Esophagus squamous epithelium (tissue), 5 donors: ENCODE data around the gene PPARG. TPM values are rescaled to one million over a fixed set of nuclear protein-coding genes. Genes with fewer than 3 reads are reported as not detected.

Experiments
- DNase-seq: peaks from one replicate; lab custom pipeline; 2025; lab: John Stamatoyannopoulos, UW
- H3K27ac ChIP-seq, 4 donors: fragments of 200-600 bp; sonication (generic); one replicate each; pipeline ENCODE4 v1.5.1; 2016 to 2019; ENCODE audit warnings: mild to moderate bottlenecking in 1 of 4
- H3K27me3 ChIP-seq, 4 donors: fragments of 200-600 bp; sonication (generic); 1 replicate in 3 of 4; 2 replicates in 1 of 4; pipeline versions ENCODE4 v1.5.1 to v1.6.0; 2017 to 2021; ENCODE audit warnings: antibody characterized with exemption in 1 of 4
- H3K36me3 ChIP-seq, 3 donors: fragments of 200-600 bp; sonication (generic); one replicate each; pipeline ENCODE4 v1.5.1; 2016 to 2019
- H3K4me1 ChIP-seq, 3 donors: fragments of 200-600 bp; sonication (generic); one replicate each; pipeline ENCODE4 v1.5.1; 2017 to 2019
- H3K4me3 ChIP-seq, 4 donors: fragments of 200-600 bp; sonication (generic); 1 replicate in 3 of 4; 2 replicates in 1 of 4; pipeline ENCODE4 v1.5.1; 2016 to 2019; ENCODE audit warnings: mild to moderate bottlenecking in 2 of 4, moderate library complexity in 1 of 4
- H3K9me3 ChIP-seq, 3 donors: fragments of 200-600 bp; sonication (generic); one replicate each; pipeline ENCODE4 v1.5.1; 2016 to 2019
- CTCF ChIP-seq, 6 experiments: fragments of 450-650 bp in 4 of 6; fragments of 200-600 bp in 2 of 6; sonication (generic) in 2 of 6; IDR thresholded peaks; one replicate each; pipeline ENCODE4 v1.5.1; 2016 to 2019; ENCODE audit warnings: antibody characterized with exemption in 6 of 6, mild to moderate bottlenecking in 4 of 6, moderate library complexity in 4 of 6
- POLR2A ChIP-seq, 4 donors: fragments of 450-650 bp; IDR thresholded peaks; one replicate each; pipeline ENCODE4 v1.6.1; 2017; ENCODE audit warnings: antibody characterized with exemption in 4 of 4, mild to moderate bottlenecking in 4 of 4, moderate library complexity in 3 of 4
- WGBS, 2 donors: methylation state at CpG; one replicate each; pipeline ENCODE4 v1.1.5; 2018; 5-methylcytosine and 5-hydroxymethylcytosine counted together
- intact Hi-C: fragments of 100-400 bp; cut with DNase I; formaldehyde crosslinking; loops from one replicate; pipeline ENCODE4 v1.15.0; 2022
- small RNA-seq, 4 donors: library from RNA; depleted of rRNA; stranded (forward); fragments of <200 nt; gene quantifications; one replicate each; pipeline ENCODE3, GENCODE V24; 2016
- total RNA-seq, 4 donors: library from RNA; depleted of rRNA; stranded (reverse); fragments of >200 nt; gene quantifications; one replicate each; pipeline ENCODE4 v1.1.0, GENCODE V29; 2016
- donor health status: DM: yes; HTN: yes; CAD: no.

Gene PPARG
- total RNA-seq, 4 donors from 2014 or later = 6.3 to 13.8 (median 11.4) TPM

- DNase-seq = no peak
- Histone ChIP-seq H3K4me3 (no peak overlapping the region), H3K36me3 (no peaks in the 10 kb centered on the region), H3K27me3 (no peaks in the 10 kb centered on the region), H3K27ac (no peak overlapping the region), H3K4me1 (peaks cover 5 to 35% (median 12%) of the 10 kb centered on the region in 3 donors), H3K9me3 (no peaks in the 10 kb centered on the region)
- intact Hi-C loops = loop anchor here (5.0 to 10.0 kb wide), 2 partner anchors 195 to 343 kb away; partner anchors contain the start of gene PPARG
- 20 to 35% methylated on average over 7 to 9 of the region's 9 CpGs for WGBS, 2 donors
- TF ChIP-seq POLR2A (IDR thresholded peaks at IDR 0.05) (no peak), CTCF (IDR thresholded peaks at IDR 0.05) (peak; percentile 52 to 84 (median 82))
Observed at GRCh38 chr3:12479919-12480427, 191.1 kb downstream of the PPARG start.

- H3K27me3 ChIP-seq = no peaks in the 10 kb centered on the region
- H3K4me1 ChIP-seq = peaks cover 5 to 37% (median 20%) of the 10 kb centered on the region in 3 donors
- H3K36me3 ChIP-seq = no peaks in the 10 kb centered on the region
- H3K4me3 ChIP-seq = peak overlapping the region; percentile 71 to 81 (median 76)
- no peaks in the 10 kb centered on the region for H3K9me3 ChIP-seq
- 8 to 30% methylated on average over 1 of the region's 1 CpG for WGBS, 2 donors
- TF ChIP-seq CTCF (IDR thresholded peaks at IDR 0.05) (no peak), POLR2A (IDR thresholded peaks at IDR 0.05) (no peak)
- DNase-seq = no peak
- H3K27ac ChIP-seq = peak overlapping the region; percentile 44 to 89 (median 74)
- intact Hi-C loops = loop anchor here (5.0 kb wide), 1 partner anchor 346 kb away; no protein-coding TSS in a partner anchor
Observed at GRCh38 chr3:12483410-12483809, 194.5 kb downstream of the PPARG start.

- H3K36me3 ChIP-seq = no peaks in the 10 kb centered on the region
- no peaks in the 10 kb centered on the region for H3K9me3 ChIP-seq
- H3K4me1 ChIP-seq = peaks cover 5 to 37% (median 20%) of the 10 kb centered on the region in 3 donors
- peak overlapping the region; percentile 44 to 89 (median 74) for H3K27ac ChIP-seq
- WGBS, 2 donors = 1 to 2% methylated on average over 9 to 10 of the region's 10 CpGs
- no peaks in the 10 kb centered on the region for H3K27me3 ChIP-seq
- intact Hi-C loops = loop anchor here (5.0 kb wide), 1 partner anchor 347 kb away; no protein-coding TSS in a partner anchor
- H3K4me3 ChIP-seq = peak overlapping the region; percentile 71 to 81 (median 76)
- DNase-seq = no peak
- no peak for TF ChIP-seq CTCF (IDR thresholded peaks at IDR 0.05)
Observed at GRCh38 chr3:12483872-12484197, 195.0 kb downstream of the PPARG start.

Small RNAs within 50 kb of the gene (small RNA-seq; reads per million reads assigned to genes)
- 0 to 0.64 (median 0.07) reads per million in 4 donors for gene AC091492.1

Other genes starting within 250 kb of the PPARG start
- gene TIMP4, start 130.2 kb upstream of the PPARG start, total RNA-seq = 1 to 10 TPM in 3 of 4 donors, under 1 TPM in 1; 0.23 to 8.6 (median 4.0) TPM
- gene TSEN2, start 195.4 kb downstream of the PPARG start, total RNA-seq = 10 to 100 TPM; 13.6 to 29.6 (median 14.3) TPM